GM12864 (cell line): ENCODE results near the gene CRB2.

Source experiments
- DNase-seq: peaks from one replicate; pipeline ENCODE4 v3.0.0-alpha.2; 2011; ENCODE audit warnings: low read depth
- H3K4me3 ChIP-seq: 2 replicates; pipeline ENCODE4 v1.5.1; 2011; ENCODE audit warnings: mild to moderate bottlenecking, low read depth, low read length, control low read depth
- TF ChIP-seq, protein P1 (sequence below): IDR thresholded peaks from 2 replicates; pipeline ENCODE4 v1.5.1; 2011; ENCODE audit warnings: low read depth, mild to moderate bottlenecking, moderate library complexity, low read length, control low read depth, inconsistent platforms; ENCODE audit errors: missing control alignments

Gene CRB2

DNA sequence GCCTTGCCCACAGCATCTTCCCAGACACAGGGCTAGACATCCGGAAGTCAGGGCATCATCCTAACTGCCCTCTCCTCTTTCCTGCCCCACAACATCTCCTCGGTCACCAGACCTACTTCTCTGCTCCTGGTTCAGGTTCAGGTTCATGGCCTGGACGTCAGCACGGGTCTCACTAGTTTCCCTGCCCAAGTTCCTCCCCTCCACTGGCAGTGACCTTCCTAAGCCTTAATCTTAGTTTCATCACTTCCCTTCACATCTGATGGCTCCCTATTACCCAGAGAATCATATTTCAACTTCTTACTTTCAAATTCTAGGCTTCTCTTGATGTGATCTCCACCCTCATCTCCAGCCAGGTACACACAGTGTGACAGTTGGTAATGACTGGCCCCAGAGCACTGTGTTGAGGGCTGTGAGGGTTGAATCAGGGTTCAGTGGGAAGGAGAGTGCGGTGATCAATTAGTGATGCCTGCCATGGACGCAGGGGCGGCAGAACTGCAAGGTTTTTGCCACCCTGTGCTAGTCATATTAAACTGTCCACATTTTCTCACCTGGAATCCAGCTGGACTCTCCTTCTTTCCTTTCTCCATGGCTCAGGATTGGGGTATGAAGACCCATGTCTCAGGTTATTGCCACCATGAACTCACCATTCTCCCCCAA, 34.3 kb upstream of the CRB2 start:
- TF ChIP-seq, protein P1, sequence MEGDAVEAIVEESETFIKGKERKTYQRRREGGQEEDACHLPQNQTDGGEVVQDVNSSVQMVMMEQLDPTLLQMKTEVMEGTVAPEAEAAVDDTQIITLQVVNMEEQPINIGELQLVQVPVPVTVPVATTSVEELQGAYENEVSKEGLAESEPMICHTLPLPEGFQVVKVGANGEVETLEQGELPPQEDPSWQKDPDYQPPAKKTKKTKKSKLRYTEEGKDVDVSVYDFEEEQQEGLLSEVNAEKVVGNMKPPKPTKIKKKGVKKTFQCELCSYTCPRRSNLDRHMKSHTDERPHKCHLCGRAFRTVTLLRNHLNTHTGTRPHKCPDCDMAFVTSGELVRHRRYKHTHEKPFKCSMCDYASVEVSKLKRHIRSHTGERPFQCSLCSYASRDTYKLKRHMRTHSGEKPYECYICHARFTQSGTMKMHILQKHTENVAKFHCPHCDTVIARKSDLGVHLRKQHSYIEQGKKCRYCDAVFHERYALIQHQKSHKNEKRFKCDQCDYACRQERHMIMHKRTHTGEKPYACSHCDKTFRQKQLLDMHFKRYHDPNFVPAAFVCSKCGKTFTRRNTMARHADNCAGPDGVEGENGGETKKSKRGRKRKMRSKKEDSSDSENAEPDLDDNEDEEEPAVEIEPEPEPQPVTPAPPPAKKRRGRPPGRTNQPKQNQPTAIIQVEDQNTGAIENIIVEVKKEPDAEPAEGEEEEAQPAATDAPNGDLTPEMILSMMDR: no peak
- no peak for DNase-seq
- no peak overlapping the region for H3K4me3 ChIP-seq

DNA sequence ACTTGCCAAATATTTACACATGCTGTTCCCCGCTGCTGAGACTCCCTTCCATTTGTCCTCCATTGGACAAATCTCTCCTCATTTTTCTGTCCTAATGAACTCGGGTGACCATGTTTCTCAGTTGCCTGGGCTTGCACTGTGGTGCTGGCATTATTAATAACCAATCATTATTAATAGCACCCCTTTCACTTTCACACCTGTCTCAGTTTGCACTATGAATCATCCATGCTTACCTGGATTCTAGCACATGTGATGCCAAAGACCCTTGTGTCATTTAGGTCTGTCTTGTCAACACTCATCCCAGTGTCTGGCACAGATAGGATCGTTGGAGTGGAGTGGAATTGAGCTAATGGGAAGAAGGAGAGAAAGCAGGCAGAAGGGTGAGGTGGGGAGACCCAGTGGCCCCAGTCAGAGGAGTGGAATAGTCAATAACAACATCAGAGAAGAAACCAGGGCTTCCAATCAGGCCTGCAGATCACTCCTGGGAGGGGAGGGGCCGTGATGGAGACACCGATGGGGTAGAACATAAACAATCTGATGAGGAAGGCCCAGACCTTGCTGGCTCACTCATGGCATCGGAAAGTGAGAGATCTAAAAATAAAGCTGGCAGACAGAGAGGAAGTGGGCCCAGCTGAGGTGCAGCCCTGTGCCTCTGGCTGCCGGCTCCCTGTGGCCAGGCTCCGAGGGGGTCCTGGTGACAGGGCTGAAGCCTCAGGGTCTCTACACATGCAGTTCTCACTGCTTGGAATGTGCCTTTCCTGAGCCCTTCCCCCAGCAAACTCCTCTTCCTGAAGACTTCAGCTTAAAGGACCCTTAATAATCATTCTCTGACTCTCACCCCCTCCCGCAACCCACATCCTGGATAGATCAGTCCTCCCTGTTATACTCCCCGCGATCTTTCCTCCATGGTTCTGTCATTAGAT, 33.5 kb upstream of the CRB2 start:
- TF ChIP-seq, protein P1: no peak
- DNase-seq: peak; percentile 49
- H3K4me3 ChIP-seq: no peak overlapping the region; the same call in 1 of the 2 replicates

DNA sequence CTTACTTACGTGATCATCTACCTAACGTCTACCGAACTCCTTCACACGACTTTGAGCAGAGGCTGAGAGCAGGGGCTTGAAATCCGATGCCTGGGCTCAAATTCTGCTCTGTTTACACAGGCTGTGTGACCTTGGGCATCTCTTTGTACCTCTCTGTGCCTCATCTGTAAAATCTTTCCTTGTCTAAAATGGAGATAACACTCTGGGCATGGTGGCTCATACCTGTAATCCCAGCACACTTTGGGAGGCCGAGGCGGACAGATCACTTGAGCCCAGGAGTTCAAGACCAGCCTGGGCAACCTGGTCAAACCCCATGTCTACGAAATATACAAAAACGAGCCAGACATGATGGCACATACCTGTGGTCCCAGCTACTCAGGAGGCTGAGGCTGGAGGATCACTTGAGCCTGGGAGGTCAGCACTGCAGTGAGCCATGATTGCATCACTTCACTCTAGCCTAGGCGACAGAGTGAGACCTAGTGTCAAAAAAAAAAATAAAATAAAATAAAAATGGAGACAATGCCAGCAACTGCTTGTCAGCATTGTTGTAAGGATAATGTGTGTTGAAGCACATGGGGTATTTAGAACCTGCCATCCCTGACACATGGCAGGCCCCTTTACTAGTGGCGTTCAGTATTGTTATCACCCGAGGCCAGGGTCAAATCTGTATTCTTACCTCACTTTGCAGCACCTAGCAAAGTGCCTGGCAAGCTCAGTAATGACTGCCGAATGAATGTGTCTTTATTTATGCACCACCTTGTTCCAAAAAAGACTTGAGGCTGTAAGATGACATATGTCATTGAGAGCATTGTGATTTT, 32.6 kb upstream of the CRB2 start:
- TF ChIP-seq, protein P1: no peak
- no peak for DNase-seq
- no peak overlapping the region for H3K4me3 ChIP-seq

DNA sequence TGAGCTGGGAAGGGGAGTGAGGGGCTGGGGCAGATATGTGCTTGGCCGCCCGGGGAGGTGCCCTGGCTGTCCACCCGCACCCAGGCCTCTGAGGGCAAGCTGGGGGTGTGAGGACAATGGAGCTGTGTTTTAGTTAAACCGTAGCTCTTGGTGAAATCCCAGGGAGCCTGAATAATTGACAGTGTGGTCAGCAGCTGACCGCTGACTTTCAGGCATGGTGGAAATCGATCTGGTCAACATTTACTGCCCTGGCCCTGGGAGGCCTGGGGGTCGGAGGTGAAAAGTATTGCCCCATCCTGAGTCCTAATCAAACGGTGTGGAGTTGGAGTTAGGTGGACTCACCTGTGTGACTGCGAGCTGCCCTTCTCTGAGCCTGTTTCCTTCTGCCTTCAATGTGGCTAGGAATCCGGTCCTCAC, 31.2 kb upstream of the CRB2 start:
- no peak overlapping the region for H3K4me3 ChIP-seq
- TF ChIP-seq, protein P1: no peak
- no peak for DNase-seq

DNA sequence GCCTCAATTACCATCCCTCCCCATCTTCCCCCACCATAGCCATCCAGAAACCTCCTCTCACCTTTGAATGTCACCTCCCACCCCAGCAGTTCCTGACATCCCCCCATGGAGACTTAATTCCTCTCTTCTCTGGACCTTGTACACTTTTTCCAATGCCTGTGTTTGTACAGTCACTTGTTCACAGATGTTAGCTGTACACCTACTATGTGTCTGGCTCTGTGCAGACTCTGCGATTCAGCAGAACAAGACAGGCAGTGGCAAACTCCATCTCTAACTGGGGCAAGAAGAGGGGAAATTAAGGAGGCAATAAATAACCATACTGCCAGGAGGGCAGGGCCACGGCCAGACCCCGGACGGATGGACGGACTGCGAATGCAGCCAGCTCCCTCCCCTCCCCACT, 29.8 kb upstream of the CRB2 start:
- no peak for DNase-seq
- TF ChIP-seq, protein P1: no peak
- H3K4me3 ChIP-seq: no peak overlapping the region

DNA sequence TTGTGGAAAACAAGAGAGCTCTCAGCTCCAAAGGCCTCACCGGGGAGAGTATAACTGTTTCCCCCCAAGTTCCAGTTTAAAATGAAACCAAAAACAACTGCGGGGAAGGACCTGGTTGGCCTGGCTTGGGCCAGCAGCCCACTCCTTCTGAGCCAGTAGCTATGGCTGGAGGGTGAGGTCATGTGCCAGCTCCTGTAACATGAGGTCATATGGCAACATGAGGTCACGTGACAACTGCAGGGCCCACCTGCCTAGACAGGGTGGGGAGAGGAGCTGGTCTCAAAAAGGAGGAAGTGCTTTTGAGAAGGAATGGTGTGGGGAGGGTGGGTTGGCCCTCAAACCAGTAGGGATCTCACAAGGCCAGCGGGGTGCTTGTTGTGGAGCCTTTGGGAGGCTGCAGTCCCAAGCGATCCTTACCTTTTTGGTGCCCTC, 29.3 kb upstream of the CRB2 start:
- no peak overlapping the region for H3K4me3 ChIP-seq
- TF ChIP-seq, protein P1: no peak
- DNase-seq: no peak
